ENCODE data around the gene SLC22A23.
"Not testable (repeated sequence)": the region's sequence is repeated elsewhere in the genome, so short reads cannot be mapped to it uniquely, and the experiment has no call there.

Gene SLC22A23

DNA sequence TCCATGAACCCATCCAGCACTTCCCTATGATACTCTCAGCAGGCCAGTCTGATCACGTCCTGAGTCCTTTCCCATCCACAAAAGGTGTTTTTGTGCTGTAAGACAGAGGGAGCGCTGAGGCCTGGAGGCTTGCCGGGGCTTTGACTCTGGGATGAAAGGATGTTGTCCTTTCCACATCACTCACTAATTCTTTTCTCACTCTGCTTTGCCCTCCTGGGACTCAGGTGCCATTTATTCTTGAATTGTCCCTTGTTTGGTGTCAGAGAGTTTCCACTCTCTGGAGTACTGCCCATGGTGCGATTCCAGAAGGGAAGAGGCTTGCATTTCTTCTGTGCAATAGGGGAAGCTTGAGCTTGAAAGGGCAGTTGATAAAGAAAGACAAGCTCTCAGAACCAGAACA lies 214.1 kb downstream of the SLC22A23 start:
- DNase-seq (ENCODE audit: low spot score), result no peak

DNA sequence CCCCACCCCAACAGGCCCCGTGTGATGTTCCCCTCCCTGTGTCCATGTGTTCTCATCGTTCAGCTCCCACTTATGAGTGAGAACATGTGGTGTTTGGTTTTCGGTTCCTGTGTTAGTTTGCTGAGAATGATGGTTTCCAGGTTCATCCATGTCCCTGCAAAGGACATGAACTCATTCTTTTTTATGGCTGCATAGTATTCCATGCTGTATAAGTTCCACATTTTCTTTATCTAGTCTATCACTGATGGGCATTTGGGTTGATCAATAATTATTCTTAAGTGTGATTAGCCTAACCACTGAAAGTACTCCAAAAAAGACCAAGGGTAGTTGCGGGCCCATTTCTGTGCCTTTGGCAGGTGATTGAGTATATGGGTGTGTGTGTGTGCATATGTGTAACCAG lies 215.1 kb downstream of the SLC22A23 start:
- DNase-seq (ENCODE audit: low spot score), result not testable (repeated sequence)

GRCh38 chr6:3240595-3240994 lies 216.3 kb downstream of the SLC22A23 start:
- no peak for DNase-seq (ENCODE audit: low spot score)

DNA sequence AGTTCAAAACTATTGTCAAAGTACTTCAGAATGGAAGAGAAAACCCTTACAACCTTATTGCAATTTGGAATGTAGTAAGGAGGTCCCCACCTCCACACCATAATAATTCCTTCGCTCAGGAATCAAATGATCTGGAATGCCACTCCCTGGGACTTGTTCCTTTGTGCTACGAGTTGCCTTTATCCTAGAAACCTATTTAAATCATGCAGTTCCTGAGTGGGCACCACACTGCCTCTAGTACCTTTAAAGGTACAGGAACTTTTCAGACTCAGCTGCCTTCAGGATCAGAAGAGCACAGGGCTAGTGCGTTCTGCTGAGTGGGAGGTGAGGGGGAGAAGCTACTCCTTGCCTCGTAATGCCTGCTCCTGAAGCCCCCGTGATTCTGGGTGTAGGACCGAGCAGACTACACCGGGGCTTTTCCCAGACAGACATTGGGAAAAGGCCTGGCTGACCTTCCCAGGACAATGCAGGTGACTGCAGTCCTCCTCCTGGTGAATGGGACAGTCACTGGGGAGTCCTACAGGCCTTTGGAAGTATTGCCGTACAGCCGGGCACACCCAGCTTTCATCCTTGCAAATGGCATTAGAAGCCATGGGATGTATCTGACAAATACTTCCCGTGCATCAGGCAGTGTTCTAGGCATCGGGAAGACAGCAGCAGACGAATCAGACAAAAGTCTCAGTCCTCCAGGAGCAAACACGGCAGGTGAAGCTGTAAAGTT lies 217.6 kb downstream of the SLC22A23 start:
- no peak for DNase-seq (ENCODE audit: low spot score)

- no peak for DNase-seq (ENCODE audit: low spot score)
Measured at GRCh38 chr6:3237761-3238662, 218.8 kb downstream of the SLC22A23 start.

- DNase-seq (ENCODE audit: low spot score), result no peak
Measured at GRCh38 chr6:3236005-3236404, 220.8 kb downstream of the SLC22A23 start.

DNA sequence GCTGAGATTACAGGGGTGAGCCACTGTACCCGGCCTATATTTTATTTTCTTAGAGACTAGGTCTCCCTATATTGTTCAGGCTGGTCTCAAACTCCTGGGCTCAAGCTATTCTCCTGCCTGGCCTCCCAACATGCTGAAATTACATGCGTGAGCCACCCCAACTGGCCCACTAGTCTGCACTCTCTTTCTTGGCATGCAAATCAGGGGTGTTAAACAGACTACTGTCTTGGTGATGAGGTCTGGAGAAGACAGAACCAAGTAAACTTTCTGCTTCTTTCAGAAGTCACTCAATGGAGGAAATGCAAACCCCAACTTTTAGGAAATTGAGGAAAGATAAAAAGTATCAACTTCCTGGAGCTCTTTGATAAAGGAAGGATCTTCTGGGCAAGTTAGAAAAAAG lies 221.4 kb downstream of the SLC22A23 start:
- no peak for DNase-seq (ENCODE audit: low spot score)

DNA sequence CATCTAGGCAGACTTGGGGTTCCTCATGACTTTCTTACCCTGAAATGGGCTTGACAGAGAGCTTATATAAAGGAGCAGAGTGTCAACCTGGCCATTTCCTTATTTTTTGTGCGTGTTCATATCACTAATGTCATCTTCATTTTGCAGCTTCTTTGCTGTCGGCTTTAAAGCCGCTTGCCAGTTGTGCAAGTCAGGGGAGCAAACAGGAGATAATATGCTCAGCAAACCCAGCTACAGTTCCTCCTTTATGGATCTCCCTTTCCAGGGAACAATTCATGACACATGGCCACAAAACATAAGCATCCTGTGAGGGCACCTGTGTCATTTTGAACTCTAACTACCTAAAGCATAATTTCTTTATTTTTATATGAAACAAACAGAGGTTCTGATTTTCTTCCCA lies 222.9 kb downstream of the SLC22A23 start:
- no peak for DNase-seq (ENCODE audit: low spot score)

- no peak for DNase-seq (ENCODE audit: low spot score)
Measured at GRCh38 chr6:3233321-3233720, 223.5 kb downstream of the SLC22A23 start.

DNA sequence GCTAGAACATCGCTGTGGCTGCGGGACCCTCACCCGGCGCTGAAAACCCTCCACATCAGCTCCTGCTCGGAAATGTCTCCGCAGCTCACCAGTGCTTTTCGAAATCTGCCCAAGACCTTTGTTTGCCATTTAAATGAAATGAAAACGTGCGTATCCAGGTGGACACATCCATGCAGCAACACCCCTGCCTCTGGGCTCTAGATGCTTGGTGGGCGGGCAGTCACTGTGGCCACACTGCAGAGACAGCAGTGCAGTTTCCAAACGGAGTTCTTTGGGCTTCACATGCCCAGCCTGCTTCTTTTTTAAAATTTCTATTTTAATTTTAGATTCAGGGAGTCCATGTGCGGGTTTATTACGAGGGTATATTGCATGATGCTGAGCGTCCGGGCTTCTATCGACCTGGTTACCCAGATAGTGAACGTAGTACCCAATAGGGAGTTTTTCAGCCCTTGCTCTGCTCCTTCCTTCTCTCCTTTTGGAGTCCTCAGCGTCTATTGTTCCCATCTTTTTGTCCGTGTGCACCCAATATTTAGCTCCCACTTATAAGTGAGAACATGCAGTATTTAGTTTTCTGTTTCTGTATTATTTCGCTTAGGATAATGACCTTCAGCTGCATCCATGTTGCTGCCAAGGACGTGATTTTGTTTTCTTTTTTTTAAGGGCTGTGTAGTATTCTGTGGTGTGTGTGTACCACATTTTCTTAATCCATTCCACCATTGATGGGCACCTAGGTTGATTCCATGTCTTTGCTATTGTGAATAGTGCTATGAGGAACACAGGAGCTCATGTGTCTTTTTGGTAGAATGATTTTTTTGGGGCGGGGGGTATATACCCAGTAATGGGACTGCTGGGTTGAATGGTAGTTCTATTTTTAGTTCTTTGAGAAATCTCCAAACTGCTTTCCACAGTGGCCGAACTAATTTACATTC lies 224.6 kb downstream of the SLC22A23 start:
- DNase-seq (ENCODE audit: low spot score), result no peak

DNA sequence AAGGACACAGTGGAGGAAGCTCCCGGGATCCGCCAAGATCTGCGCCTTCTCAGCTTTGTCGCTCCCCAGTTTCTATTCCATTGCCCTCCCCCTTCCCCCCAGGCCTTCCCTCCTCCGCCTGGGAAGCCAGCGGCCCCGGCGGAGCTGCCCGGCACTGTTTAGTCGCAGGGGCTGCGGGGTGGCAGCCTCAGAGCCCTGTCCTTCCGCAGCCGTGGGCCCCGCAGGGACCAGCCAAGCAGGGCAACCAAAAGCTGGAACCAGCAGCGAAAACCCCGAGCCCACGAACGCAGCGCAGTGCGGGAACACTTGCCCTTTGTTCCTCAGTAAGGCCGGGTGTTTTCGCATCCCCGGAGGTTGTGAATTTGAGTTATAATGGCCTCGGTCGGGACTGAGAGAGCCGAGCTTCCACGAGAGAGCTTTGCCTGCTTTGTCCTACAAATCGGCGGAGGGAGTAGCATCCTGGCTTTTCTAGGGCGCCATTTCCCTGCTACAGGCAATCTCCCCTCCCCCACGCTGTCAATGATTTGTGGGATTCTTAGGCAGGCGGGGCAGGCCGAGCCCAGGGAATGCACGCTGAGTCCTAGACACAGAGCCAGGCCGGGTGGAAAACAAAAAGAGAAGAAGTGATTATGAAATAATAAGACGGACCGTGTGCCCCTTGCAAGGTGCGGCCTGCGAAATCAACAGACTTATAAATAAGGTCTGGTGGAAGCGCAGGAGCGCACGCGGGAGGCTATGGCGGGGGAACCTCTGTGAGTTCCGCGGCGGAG lies 225.4 kb downstream of the SLC22A23 start:
- DNase-seq (ENCODE audit: low spot score), result peak; percentile 90

GRCh38 chr6:3230900-3231246 lies 226.0 kb downstream of the SLC22A23 start:
- DNase-seq (ENCODE audit: low spot score), result no peak

- no peak for DNase-seq (ENCODE audit: low spot score)
Measured at GRCh38 chr6:3230256-3230882, 226.5 kb downstream of the SLC22A23 start.

GRCh38 chr6:3229566-3230178 lies 227.2 kb downstream of the SLC22A23 start:
- no peak for DNase-seq (ENCODE audit: low spot score)

GRCh38 chr6:3228771-3229565 lies 227.9 kb downstream of the SLC22A23 start:
- DNase-seq (ENCODE audit: low spot score), result no peak

GRCh38 chr6:3228046-3228671 lies 228.7 kb downstream of the SLC22A23 start:
- DNase-seq (ENCODE audit: low spot score), result no peak

- peak; percentile 25 for DNase-seq (ENCODE audit: low spot score)
Measured at GRCh38 chr6:3227363-3228045, 229.3 kb downstream of the SLC22A23 start, which contains the start of gene TUBB2B. Gene TUBB2B (minus strand): TSS chr6:3227653. CDS start chr6:3227543, 110 bp downstream.

Measured in LoVo (cell line).